HG03135 (cell line): ENCODE results near the gene VASH1.

ENCODE experiments used
- ATAC-seq: cut with Tn5 transposase; IDR thresholded peaks from one replicate; pipeline ENCODE4 v1.9.1; 2021; ENCODE audit warnings: mild to moderate bottlenecking, moderate library complexity; ENCODE audit not compliant: unreplicated experiment

The VASH1 gene

GRCh38 chr14:76827696-76828296 lies 66.5 kb downstream of the VASH1 start:
- no peak for ATAC-seq

GRCh38 chr14:76828339-76829012 lies 67.2 kb downstream of the VASH1 start:
- ATAC-seq, result no peak

DNA sequence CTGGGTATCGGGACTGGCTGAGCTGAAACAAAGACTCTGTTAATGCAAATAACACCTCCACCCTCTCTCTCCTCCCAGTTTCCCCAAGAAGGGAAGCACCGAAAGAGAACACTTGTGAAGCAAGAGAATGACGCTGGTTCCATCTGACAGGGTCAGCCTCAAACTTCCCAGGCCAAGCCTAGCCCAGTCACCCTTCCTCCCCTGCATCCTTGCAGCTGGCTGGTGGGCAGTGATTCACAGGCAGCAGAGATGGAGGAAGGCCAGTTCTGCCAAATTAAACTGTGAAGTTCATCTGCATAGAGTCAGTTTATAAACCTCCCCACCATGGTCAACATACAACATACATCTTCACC lies 67.7 kb downstream of the VASH1 start:
- no peak for ATAC-seq

DNA sequence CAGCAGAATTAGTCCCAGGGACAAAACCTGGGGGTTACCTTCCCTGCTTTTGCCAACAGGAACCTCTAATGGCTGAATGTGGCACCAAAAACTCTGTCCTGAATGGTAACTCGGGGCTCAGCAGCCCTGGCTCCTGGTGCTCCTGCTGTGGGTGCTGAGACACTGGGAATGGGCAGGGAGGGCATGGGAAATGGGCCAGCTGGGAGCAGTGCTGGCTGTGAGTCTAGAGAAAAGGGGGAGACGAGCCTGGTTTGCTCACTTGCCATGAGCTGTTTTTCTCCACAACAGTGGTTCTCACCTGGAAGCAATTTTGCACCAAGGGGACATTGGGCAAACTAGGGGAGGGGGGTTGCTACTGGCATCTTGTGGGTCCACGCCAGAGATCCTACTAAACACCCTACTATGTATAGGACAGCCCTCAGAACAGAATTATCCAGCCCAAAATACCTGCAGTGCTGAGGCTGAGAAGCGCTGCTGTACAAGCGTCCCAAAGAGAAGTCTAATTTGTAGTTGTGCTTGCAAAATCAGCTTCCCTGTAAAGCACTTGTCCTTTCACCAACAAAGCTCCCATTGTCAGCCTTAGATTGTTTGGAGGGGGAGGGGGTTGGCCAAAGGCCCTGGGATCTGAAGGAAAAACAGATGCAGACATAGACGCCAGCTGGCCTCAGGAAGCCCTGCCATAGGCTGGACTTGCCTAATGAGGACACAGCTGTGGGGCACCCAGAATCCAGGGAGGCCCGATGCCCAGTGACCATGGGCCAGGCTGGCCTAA lies 68.6 kb downstream of the VASH1 start:
- no peak for ATAC-seq

- no peak for ATAC-seq
These were observed 69.3 kb downstream of the VASH1 start for GRCh38 chr14:76830556-76830955.

GRCh38 chr14:76832503-76832988 lies 71.3 kb downstream of the VASH1 start:
- no peak for ATAC-seq
